Cerebellar cortex (tissue), 1 donor: ENCODE data around the gene ANO1.

Experiments
- DNase-seq: peaks from one replicate; pipeline ENCODE4 v3.0.0-alpha.2; 2015; ENCODE audit warnings: low spot score

The ANO1 gene

GRCh38 chr11:70073871-70074371 lies 4.2 kb upstream of the ANO1 start:
- DNase-seq = no peak

- no peak for DNase-seq
Observed at GRCh38 chr11:70074746-70075145, 3.4 kb upstream of the ANO1 start.

GRCh38 chr11:70075836-70076235 lies 2.3 kb upstream of the ANO1 start:
- DNase-seq = no peak

- DNase-seq = no peak
Observed at GRCh38 chr11:70076461-70076931, 1.6 kb upstream of the ANO1 start.

GRCh38 chr11:70077411-70078094 lies 564 bp upstream of the ANO1 start:
- DNase-seq = no peak

GRCh38 chr11:70078781-70079616 lies 882 bp downstream of the ANO1 start:
- DNase-seq = no peak

GRCh38 chr11:70079691-70080090 lies 1.6 kb downstream of the ANO1 start:
- DNase-seq = no peak

GRCh38 chr11:70080763-70081162 lies 2.6 kb downstream of the ANO1 start:
- no peak for DNase-seq

GRCh38 chr11:70082829-70083228 lies 4.7 kb downstream of the ANO1 start:
- no peak for DNase-seq

GRCh38 chr11:70084046-70084984 lies 6.2 kb downstream of the ANO1 start:
- no peak for DNase-seq

- DNase-seq = no peak
Observed at GRCh38 chr11:70085815-70086769, 8.0 kb downstream of the ANO1 start.

- no peak for DNase-seq
Observed at GRCh38 chr11:70087446-70088167, 9.5 kb downstream of the ANO1 start.

- DNase-seq = no peak
Observed at GRCh38 chr11:70088735-70089250, 10.7 kb downstream of the ANO1 start.

GRCh38 chr11:70089631-70090030 lies 11.5 kb downstream of the ANO1 start:
- DNase-seq = no peak

GRCh38 chr11:70090961-70091381 lies 12.9 kb downstream of the ANO1 start:
- DNase-seq = no peak

GRCh38 chr11:70091638-70092037 lies 13.5 kb downstream of the ANO1 start:
- no peak for DNase-seq

- DNase-seq = no peak
Observed at GRCh38 chr11:70092959-70093715, 15.0 kb downstream of the ANO1 start.

GRCh38 chr11:70095541-70096252 lies 17.6 kb downstream of the ANO1 start:
- DNase-seq = no peak
